Type B pancreatic cell (in vitro differentiated cells): Measurements from ENCODE around the gene SLC41A3. TPM values are rescaled to one million over a fixed set of nuclear protein-coding genes. Genes with fewer than 3 reads are reported as not detected.
"Not testable (repeated sequence)": the region's sequence is repeated elsewhere in the genome, so short reads cannot be mapped to it uniquely, and the experiment has no call there.

Experiments
- DNase-seq: peaks from one replicate; pipeline ENCODE4 v3.0.0; 2021; ENCODE audit warnings: mixed read lengths; ENCODE audit not compliant: unreplicated experiment; ENCODE audit errors: extremely low spot score
- H3K27ac Mint-ChIP-seq: 2 replicates; pipeline ENCODE4 v1.8.0; 2021; ENCODE audit warnings: mild to moderate bottlenecking, mixed read lengths
- H3K27me3 Mint-ChIP-seq: 2 replicates; pipeline ENCODE4 v1.8.0; 2021; ENCODE audit warnings: mixed read lengths
- H3K36me3 Mint-ChIP-seq: 2 replicates; pipeline ENCODE4 v1.8.0; 2021; ENCODE audit warnings: mixed read lengths
- H3K4me1 Mint-ChIP-seq: one replicate; pipeline ENCODE4 v1.8.0; 2021; ENCODE audit warnings: mixed read lengths; ENCODE audit not compliant: unreplicated experiment
- H3K4me3 Mint-ChIP-seq: 2 replicates; pipeline ENCODE4 v1.8.0; 2021; ENCODE audit warnings: mild to moderate bottlenecking, mixed read lengths
- H3K9me3 Mint-ChIP-seq: 2 replicates; pipeline ENCODE4 v1.8.0; 2021; ENCODE audit warnings: mixed read lengths
- CTCF ChIP-seq: fragments of 200-600 bp; sonication (generic); conservative IDR thresholded peaks from 2 replicates; pipeline ENCODE4 v1.5.0; 2021; ENCODE audit warnings: antibody characterized with exemption, mild to moderate bottlenecking
- total RNA-seq: library from RNA; stranded (reverse); gene quantifications from 2 replicates; pipeline ENCODE4 v1.2.1, GENCODE V29; 2021; ENCODE audit warnings: low replicate concordance

The SLC41A3 gene
- total RNA-seq, 1 donor from 2014 or later, result 56.4 TPM

- no peak overlapping the region for H3K4me3 Mint-ChIP-seq
- H3K9me3 Mint-ChIP-seq, result no peaks in the 10 kb centered on the region
- H3K4me1 Mint-ChIP-seq, result peaks cover 4% of the 10 kb centered on the region
- no peak for DNase-seq
- no peak for TF ChIP-seq CTCF
- H3K27me3 Mint-ChIP-seq, result no peaks in the 10 kb centered on the region
- H3K36me3 Mint-ChIP-seq, result no peaks in the 10 kb centered on the region
- no peak overlapping the region for H3K27ac Mint-ChIP-seq
Observed at GRCh38 chr3:126100634-126101301, 16.8 kb upstream of the SLC41A3 start.

- H3K9me3 Mint-ChIP-seq, result no peaks in the 10 kb centered on the region
- TF ChIP-seq CTCF, result no peak
- H3K4me3 Mint-ChIP-seq, result no peak overlapping the region
- no peaks in the 10 kb centered on the region for H3K36me3 Mint-ChIP-seq
- DNase-seq, result no peak
- H3K27ac Mint-ChIP-seq, result no peak overlapping the region
- peaks cover 4% of the 10 kb centered on the region for H3K4me1 Mint-ChIP-seq
- no peaks in the 10 kb centered on the region for H3K27me3 Mint-ChIP-seq
Observed at GRCh38 chr3:126100269-126100633, 16.3 kb upstream of the SLC41A3 start.

GRCh38 chr3:126098391-126098858 is 14.5 kb upstream of the SLC41A3 start:
- Mint-ChIP-seq H3K4me3 (no peak overlapping the region), H3K27me3 (no peaks in the 10 kb centered on the region), H3K9me3 (no peaks in the 10 kb centered on the region), H3K4me1 (peaks cover 4% of the 10 kb centered on the region), H3K36me3 (no peaks in the 10 kb centered on the region), H3K27ac (no peak overlapping the region)
- TF ChIP-seq CTCF, result no peak
- no peak for DNase-seq

GRCh38 chr3:126097801-126098200 is 13.9 kb upstream of the SLC41A3 start:
- no peak for DNase-seq
- no peaks in the 10 kb centered on the region for H3K9me3 Mint-ChIP-seq
- no peak for TF ChIP-seq CTCF
- H3K27me3 Mint-ChIP-seq, result no peaks in the 10 kb centered on the region
- H3K36me3 Mint-ChIP-seq, result no peaks in the 10 kb centered on the region
- peaks cover 4% of the 10 kb centered on the region for H3K4me1 Mint-ChIP-seq
- no peak overlapping the region for H3K27ac Mint-ChIP-seq
- H3K4me3 Mint-ChIP-seq, result no peak overlapping the region

GRCh38 chr3:126096274-126096673 is 12.3 kb upstream of the SLC41A3 start:
- not testable (repeated sequence) for H3K4me1 Mint-ChIP-seq, H3K27me3 Mint-ChIP-seq, H3K36me3 Mint-ChIP-seq, DNase-seq, H3K4me3 Mint-ChIP-seq, H3K9me3 Mint-ChIP-seq, H3K27ac Mint-ChIP-seq

GRCh38 chr3:126092128-126092527 is 8.2 kb upstream of the SLC41A3 start:
- H3K4me1 Mint-ChIP-seq, H3K4me3 Mint-ChIP-seq, H3K36me3 Mint-ChIP-seq, H3K27me3 Mint-ChIP-seq, DNase-seq, H3K27ac Mint-ChIP-seq, H3K9me3 Mint-ChIP-seq: not testable (repeated sequence)
